ENCODE data around the gene MTMR1. TPM values are rescaled to one million over a fixed set of nuclear protein-coding genes. Genes with fewer than 3 reads are reported as not detected.

Gene MTMR1
- total RNA-seq, 1 experiment from 2014 or later: 25.4 TPM

GRCh38 chrX:150753357-150753756 lies 60.2 kb downstream of the MTMR1 start:
- POLR2A ChIA-PET: no interaction called here
- intact Hi-C loops (cut with micrococcal nuclease; ENCODE audit: unreplicated experiment): no loop called here
- Histone ChIP-seq H3K36me3 (ENCODE audit: control insufficient read depth, insufficient read depth, low read length) (no peaks in the 10 kb centered on the region), H3K4me3 (ENCODE audit: low read depth, low read length) (no peak overlapping the region), H3K4me1 (no peaks in the 10 kb centered on the region), H3K9me3 (no peaks in the 10 kb centered on the region), H3K27me3 (replicated peaks; ENCODE audit: control insufficient read depth, insufficient read depth, low read length) (no peaks in the 10 kb centered on the region)
- Mint-ChIP-seq H3K27ac (ENCODE audit: unreplicated experiment) (no peak overlapping the region), H3K27me3 (ENCODE audit: insufficient read depth, unreplicated experiment) (no peaks in the 10 kb centered on the region), H3K9me3 (ENCODE audit: unreplicated experiment) (no peaks in the 10 kb centered on the region), H3K36me3 (ENCODE audit: insufficient read depth, unreplicated experiment) (peaks cover 9% of the 10 kb centered on the region), H3K4me1 (ENCODE audit: low read depth, unreplicated experiment) (no peaks in the 10 kb centered on the region), H3K4me3 (ENCODE audit: unreplicated experiment) (no peak overlapping the region)
- no TSS peak for BruUV-seq (replicated peaks)
- DNase-seq: no peak
- no peak for TF ChIP-seq CTCF (IDR thresholded peaks at IDR 0.05; ENCODE audit: insufficient read depth in 1 of 2, low read depth in 1 of 2, low read length in 1 of 2, severe bottlenecking in 1 of 2, unreplicated experiment in 1 of 2)
- CTCF ChIA-PET: no interaction called here

- no peak for TF ChIP-seq CTCF (IDR thresholded peaks at IDR 0.05; ENCODE audit: insufficient read depth in 1 of 2, low read depth in 1 of 2, low read length in 1 of 2, severe bottlenecking in 1 of 2, unreplicated experiment in 1 of 2)
- H3K27ac Mint-ChIP-seq (ENCODE audit: unreplicated experiment): no peak overlapping the region
- H3K36me3 ChIP-seq (ENCODE audit: control insufficient read depth, insufficient read depth, low read length): no peaks in the 10 kb centered on the region
- ChIA-PET POLR2A (no interaction called here), CTCF (no interaction called here)
- no peak overlapping the region for H3K4me3 ChIP-seq (ENCODE audit: low read depth, low read length)
- H3K36me3 Mint-ChIP-seq (ENCODE audit: insufficient read depth, unreplicated experiment): peaks cover 5% of the 10 kb centered on the region
- no peaks in the 10 kb centered on the region for H3K27me3 ChIP-seq (replicated peaks; ENCODE audit: control insufficient read depth, insufficient read depth, low read length)
- no peaks in the 10 kb centered on the region for H3K9me3 ChIP-seq
- intact Hi-C loops (cut with micrococcal nuclease; ENCODE audit: unreplicated experiment): no loop called here
- no peak overlapping the region for H3K4me3 Mint-ChIP-seq (ENCODE audit: unreplicated experiment)
- DNase-seq: no peak
- H3K9me3 Mint-ChIP-seq (ENCODE audit: unreplicated experiment): no peaks in the 10 kb centered on the region
- H3K4me1 Mint-ChIP-seq (ENCODE audit: low read depth, unreplicated experiment): no peaks in the 10 kb centered on the region
- no peaks in the 10 kb centered on the region for H3K4me1 ChIP-seq
- BruUV-seq (replicated peaks): no TSS peak
- H3K27me3 Mint-ChIP-seq (ENCODE audit: insufficient read depth, unreplicated experiment): no peaks in the 10 kb centered on the region
Measured at GRCh38 chrX:150753968-150754367, 60.8 kb downstream of the MTMR1 start.

- no peaks in the 10 kb centered on the region for H3K27me3 ChIP-seq (replicated peaks; ENCODE audit: control insufficient read depth, insufficient read depth, low read length)
- intact Hi-C loops (cut with micrococcal nuclease; ENCODE audit: unreplicated experiment): no loop called here
- Mint-ChIP-seq H3K27ac (ENCODE audit: unreplicated experiment) (no peak overlapping the region), H3K4me1 (ENCODE audit: low read depth, unreplicated experiment) (no peaks in the 10 kb centered on the region), H3K36me3 (ENCODE audit: insufficient read depth, unreplicated experiment) (peaks cover 13% of the 10 kb centered on the region), H3K9me3 (ENCODE audit: unreplicated experiment) (no peaks in the 10 kb centered on the region), H3K27me3 (ENCODE audit: insufficient read depth, unreplicated experiment) (no peaks in the 10 kb centered on the region), H3K4me3 (ENCODE audit: unreplicated experiment) (no peak overlapping the region)
- no peaks in the 10 kb centered on the region for H3K4me1 ChIP-seq
- no peak for DNase-seq
- POLR2A ChIA-PET: no interaction called here
- CTCF ChIA-PET: no interaction called here
- no peaks in the 10 kb centered on the region for H3K9me3 ChIP-seq
- BruUV-seq (replicated peaks): no TSS peak
- TF ChIP-seq CTCF (IDR thresholded peaks at IDR 0.05; ENCODE audit: insufficient read depth in 1 of 2, low read depth in 1 of 2, low read length in 1 of 2, severe bottlenecking in 1 of 2, unreplicated experiment in 1 of 2): no peak
- no peaks in the 10 kb centered on the region for H3K36me3 ChIP-seq (ENCODE audit: control insufficient read depth, insufficient read depth, low read length)
- H3K4me3 ChIP-seq (ENCODE audit: low read depth, low read length): no peak overlapping the region
Measured at GRCh38 chrX:150757371-150757770, 64.2 kb downstream of the MTMR1 start.
